Heart left ventricle (tissue), 13 donors: Measurements from ENCODE around the gene MICALL1.

ENCODE experiments used
- POLR2A ChIP-seq, 2 donors: fragments of 450-650 bp; IDR thresholded peaks; one replicate each; pipeline ENCODE4 v1.6.1; 2017; ENCODE audit warnings: antibody characterized with exemption in 2 of 2, mild to moderate bottlenecking in 2 of 2, moderate library complexity in 2 of 2
- TF ChIP-seq, protein P1 (sequence below), 12 donors: fragments of 200-600 bp; sonication (generic) in 4 of 12; IDR thresholded peaks; one replicate each; pipeline versions ENCODE4 v1.5.0 to v1.8.0; 2018 to 2022; ENCODE audit warnings: antibody characterized with exemption in 12 of 12, mild to moderate bottlenecking in 5 of 12
- donor health status: ischemic (EF 13 %, LVEDD 7.1; RV severe dilation, severe dysfunction).
- donor health status: DM: no; HTN: yes; CAD: no.
- donor health status: DM: no; HTN: no; CAD: no.
- donor health status: ischemic (EF 25% LVEDD 6.9; RV normal size, moderate dysfunction).
- donor health status: ischemic (EF 25% LVEDD 5.7; RV mildly dilated, moderate dysfunction).
- donor health status: ischemic (EF 35%, LVEDD 5.7; RV mildly dilated, moderate dysfunction).
- donor health status: nonischemic (EF 11% LVEDD 7.7; RV severe dilation, severe dysfunction).
- donor health status: DM: yes; HTN: yes; CAD: no.
- donor health status: PGD.
- donor health status: ischemic (EF 29% LVEDD 5.4; RV normal size, mild dysfunction).
- donor health status: nonischemic (EF 23%, LVEDD 6.1; RV moderate dilation, normal function).

GRCh38 chr22:37860796-37861421 is 45.2 kb upstream of the MICALL1 start:
- TF ChIP-seq, protein P1, sequence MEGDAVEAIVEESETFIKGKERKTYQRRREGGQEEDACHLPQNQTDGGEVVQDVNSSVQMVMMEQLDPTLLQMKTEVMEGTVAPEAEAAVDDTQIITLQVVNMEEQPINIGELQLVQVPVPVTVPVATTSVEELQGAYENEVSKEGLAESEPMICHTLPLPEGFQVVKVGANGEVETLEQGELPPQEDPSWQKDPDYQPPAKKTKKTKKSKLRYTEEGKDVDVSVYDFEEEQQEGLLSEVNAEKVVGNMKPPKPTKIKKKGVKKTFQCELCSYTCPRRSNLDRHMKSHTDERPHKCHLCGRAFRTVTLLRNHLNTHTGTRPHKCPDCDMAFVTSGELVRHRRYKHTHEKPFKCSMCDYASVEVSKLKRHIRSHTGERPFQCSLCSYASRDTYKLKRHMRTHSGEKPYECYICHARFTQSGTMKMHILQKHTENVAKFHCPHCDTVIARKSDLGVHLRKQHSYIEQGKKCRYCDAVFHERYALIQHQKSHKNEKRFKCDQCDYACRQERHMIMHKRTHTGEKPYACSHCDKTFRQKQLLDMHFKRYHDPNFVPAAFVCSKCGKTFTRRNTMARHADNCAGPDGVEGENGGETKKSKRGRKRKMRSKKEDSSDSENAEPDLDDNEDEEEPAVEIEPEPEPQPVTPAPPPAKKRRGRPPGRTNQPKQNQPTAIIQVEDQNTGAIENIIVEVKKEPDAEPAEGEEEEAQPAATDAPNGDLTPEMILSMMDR (IDR thresholded peaks at IDR 0.05): no peak
- TF ChIP-seq POLR2A (IDR thresholded peaks at IDR 0.05): no peak
